Spleen (tissue), 11 donors: ENCODE results near the gene FTO. TPM values are rescaled to one million over a fixed set of nuclear protein-coding genes. Genes with fewer than 3 reads are reported as not detected.

Source experiments
- DNase-seq: peaks from one replicate; pipeline ENCODE4 v3.0.0-alpha.2; 2020
- H3K27ac ChIP-seq, 8 donors: fragments of 200-600 bp; sonication (generic) in 7 of 8; 1 replicate in 4 of 8; 2 replicates in 4 of 8; pipeline versions ENCODE4 v1.5.0 to v1.8.0; 2016 to 2021; ENCODE audit warnings: inconsistent platforms in 4 of 8, mild to moderate bottlenecking in 4 of 8, moderate library complexity in 1 of 8
- H3K27me3 ChIP-seq, 7 donors: fragments of 200-600 bp; sonication (generic) in 6 of 7; replicated peaks in 1 of 7; 1 replicate in 4 of 7; 2 replicates in 3 of 7; pipeline versions ENCODE4 v1.5.0 to v1.8.0; 2016 to 2021; ENCODE audit warnings: inconsistent platforms in 3 of 7, mild to moderate bottlenecking in 1 of 7
- H3K36me3 ChIP-seq, 6 donors: fragments of 200-600 bp; sonication (generic) in 5 of 6; 1 replicate in 4 of 6; 2 replicates in 2 of 6; pipeline versions ENCODE4 v1.5.0 to v1.8.0; 2016 to 2021; ENCODE audit warnings: inconsistent platforms in 2 of 6
- H3K4me1 ChIP-seq, 6 donors: fragments of 200-600 bp; sonication (generic) in 5 of 6; 1 replicate in 3 of 6; 2 replicates in 3 of 6; pipeline versions ENCODE4 v1.5.0 to v1.8.0; 2016 to 2021; ENCODE audit warnings: inconsistent platforms in 3 of 6
- H3K4me3 ChIP-seq, 8 donors: fragments of 200-600 bp; sonication (generic) in 7 of 8; 1 replicate in 4 of 8; 2 replicates in 4 of 8; pipeline versions ENCODE4 v1.5.0 to v1.8.0; 2016 to 2021; ENCODE audit warnings: inconsistent platforms in 4 of 8, mild to moderate bottlenecking in 4 of 8, moderate library complexity in 2 of 8
- H3K9me3 ChIP-seq, 8 donors: fragments of 200-600 bp; sonication (generic) in 7 of 8; 1 replicate in 4 of 8; 2 replicates in 4 of 8; pipeline versions ENCODE4 v1.5.0 to v1.8.0; 2016 to 2021; ENCODE audit warnings: inconsistent platforms in 4 of 8
- POLR2A ChIP-seq, 3 donors: fragments of 450-650 bp; IDR thresholded peaks; one replicate each; pipeline ENCODE4 v1.5.1; 2017; ENCODE audit warnings: antibody characterized with exemption in 3 of 3, mild to moderate bottlenecking in 1 of 3
- POLR2AphosphoS5 ChIP-seq, 3 donors: sonication (generic); formaldehyde crosslinking; IDR thresholded peaks; one replicate each; pipeline ENCODE4 v1.5.1; 2017; ENCODE audit warnings: antibody characterized with exemption in 3 of 3
- WGBS, 5 donors: extraction: QIAGEN DNeasy Blood & Tissue Kit in 3 of 5; methylation state at CpG; one replicate each; pipeline versions ENCODE4 v1.1.5 to v1.1.7; 2013 to 2018; 5-methylcytosine and 5-hydroxymethylcytosine counted together
- intact Hi-C: fragments of 100-400 bp; cut with DNase I; formaldehyde crosslinking; loops from one replicate; pipeline ENCODE4 v1.15.0; 2023; ENCODE audit warnings: low total_unique reads
- polyA plus RNA-seq, 3 donors: library from polyadenylated mRNA; stranded (reverse); fragments of 200-250 nt; gene quantifications; one replicate each; pipeline ENCODE4 v1.2.1, GENCODE V29; 2013
- total RNA-seq, 7 donors: library from RNA; depleted of rRNA in 3 of 7; stranded (reverse); fragments of >200 nt in 3 of 7; fragmentation: NEBNext Ultra II Directional in 4 of 7; extraction: Animal tissue kit (Norgen Biotek cat#: 25700) in 4 of 7; gene quantifications; one replicate each; pipeline versions ENCODE4 v1.1.0 to v1.2.1, GENCODE V29; 2016 to 2021
- TF ChIP-seq, protein P1 (sequence below), 11 experiments: fragments of 200-600 bp in 7 of 11; fragments of 450-650 bp in 4 of 11; sonication (generic) in 4 of 11; IDR thresholded peaks in 8 of 11; conservative IDR thresholded peaks in 3 of 11; 1 replicate in 7 of 11; 2 replicates in 4 of 11; pipeline versions ENCODE4 v1.4.0 to v1.8.0; 2016 to 2021; ENCODE audit warnings: antibody characterized with exemption in 11 of 11, inconsistent platforms in 4 of 11, mild to moderate bottlenecking in 1 of 11
- donor health status: healthy with polysubstance abuse.
- donor health status: DM: no; HTN: no; CAD: no; lungs with moderate emphysema.
- donor health status: DM: no; HTN: no; CAD: no.
- donor health status: Bipolar disorder and iron deficiency.
- donor health status: healthy.
- donor health status: DM: no; HTN: no; CAD: no.
- donor health status: DM: yes; HTN: yes; CAD: no.

Gene FTO
- total and polyA plus RNA-seq, 10 donors = 6.8 to 89.8 (median 68.4) TPM

DNA sequence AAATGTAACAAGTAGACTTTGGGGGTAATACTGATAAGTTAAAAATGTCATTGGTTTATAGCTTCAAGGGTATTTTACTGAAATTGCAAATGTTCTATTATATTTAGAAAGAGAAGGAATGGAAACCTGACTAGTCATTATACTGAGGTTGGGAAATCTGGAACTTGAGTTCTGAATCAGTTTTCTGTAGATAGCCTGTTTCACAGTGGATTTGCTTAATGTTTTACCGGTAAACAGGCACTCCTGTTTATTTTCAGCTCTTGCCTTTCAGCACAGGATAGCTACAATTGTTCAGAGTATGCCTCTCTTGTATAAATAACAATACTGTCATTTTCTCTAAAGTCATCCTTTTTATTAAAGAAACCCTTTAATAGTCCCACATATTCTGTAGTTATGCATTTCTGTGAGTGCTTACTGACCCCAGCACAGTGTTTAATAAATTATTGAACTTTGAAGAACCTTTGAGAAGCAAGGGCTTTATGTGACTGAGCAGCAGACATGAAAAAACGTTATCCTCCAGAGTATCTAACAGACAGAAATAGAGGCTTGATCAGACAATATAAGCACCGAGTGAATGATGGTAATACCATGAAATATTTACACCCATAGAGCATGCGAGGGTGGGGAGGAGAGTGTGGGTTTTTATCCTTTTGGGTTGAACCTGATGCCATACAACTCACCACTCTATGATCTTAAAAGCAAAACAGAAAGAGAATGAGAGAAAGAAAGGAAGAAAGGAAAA, 58.2 kb downstream of the FTO start:
- intact Hi-C loops = no loop called here
- no peaks in the 10 kb centered on the region for H3K27me3 ChIP-seq
- peaks cover 0 to 14% (median 0%) of the 10 kb centered on the region in 6 donors for H3K4me1 ChIP-seq
- no peaks in the 10 kb centered on the region for H3K36me3 ChIP-seq
- no peak overlapping the region for H3K4me3 ChIP-seq
- DNase-seq = no peak
- H3K27ac ChIP-seq = no peak overlapping the region
- TF ChIP-seq, protein P1, sequence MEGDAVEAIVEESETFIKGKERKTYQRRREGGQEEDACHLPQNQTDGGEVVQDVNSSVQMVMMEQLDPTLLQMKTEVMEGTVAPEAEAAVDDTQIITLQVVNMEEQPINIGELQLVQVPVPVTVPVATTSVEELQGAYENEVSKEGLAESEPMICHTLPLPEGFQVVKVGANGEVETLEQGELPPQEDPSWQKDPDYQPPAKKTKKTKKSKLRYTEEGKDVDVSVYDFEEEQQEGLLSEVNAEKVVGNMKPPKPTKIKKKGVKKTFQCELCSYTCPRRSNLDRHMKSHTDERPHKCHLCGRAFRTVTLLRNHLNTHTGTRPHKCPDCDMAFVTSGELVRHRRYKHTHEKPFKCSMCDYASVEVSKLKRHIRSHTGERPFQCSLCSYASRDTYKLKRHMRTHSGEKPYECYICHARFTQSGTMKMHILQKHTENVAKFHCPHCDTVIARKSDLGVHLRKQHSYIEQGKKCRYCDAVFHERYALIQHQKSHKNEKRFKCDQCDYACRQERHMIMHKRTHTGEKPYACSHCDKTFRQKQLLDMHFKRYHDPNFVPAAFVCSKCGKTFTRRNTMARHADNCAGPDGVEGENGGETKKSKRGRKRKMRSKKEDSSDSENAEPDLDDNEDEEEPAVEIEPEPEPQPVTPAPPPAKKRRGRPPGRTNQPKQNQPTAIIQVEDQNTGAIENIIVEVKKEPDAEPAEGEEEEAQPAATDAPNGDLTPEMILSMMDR (IDR thresholded peaks at IDR 0.05 in 8 of 11, conservative IDR thresholded peaks at IDR 0.05 in 3 of 11) = no peak
- TF ChIP-seq POLR2AphosphoS5 (IDR thresholded peaks at IDR 0.05) = no peak
- no peak for TF ChIP-seq POLR2A (IDR thresholded peaks at IDR 0.05)
- peaks cover 0 to 4% (median 0%) of the 10 kb centered on the region in 8 donors for H3K9me3 ChIP-seq
- WGBS, 5 donors = 77 to 91% (median 86%) methylated on average over 4 of the region's 4 CpGs

DNA sequence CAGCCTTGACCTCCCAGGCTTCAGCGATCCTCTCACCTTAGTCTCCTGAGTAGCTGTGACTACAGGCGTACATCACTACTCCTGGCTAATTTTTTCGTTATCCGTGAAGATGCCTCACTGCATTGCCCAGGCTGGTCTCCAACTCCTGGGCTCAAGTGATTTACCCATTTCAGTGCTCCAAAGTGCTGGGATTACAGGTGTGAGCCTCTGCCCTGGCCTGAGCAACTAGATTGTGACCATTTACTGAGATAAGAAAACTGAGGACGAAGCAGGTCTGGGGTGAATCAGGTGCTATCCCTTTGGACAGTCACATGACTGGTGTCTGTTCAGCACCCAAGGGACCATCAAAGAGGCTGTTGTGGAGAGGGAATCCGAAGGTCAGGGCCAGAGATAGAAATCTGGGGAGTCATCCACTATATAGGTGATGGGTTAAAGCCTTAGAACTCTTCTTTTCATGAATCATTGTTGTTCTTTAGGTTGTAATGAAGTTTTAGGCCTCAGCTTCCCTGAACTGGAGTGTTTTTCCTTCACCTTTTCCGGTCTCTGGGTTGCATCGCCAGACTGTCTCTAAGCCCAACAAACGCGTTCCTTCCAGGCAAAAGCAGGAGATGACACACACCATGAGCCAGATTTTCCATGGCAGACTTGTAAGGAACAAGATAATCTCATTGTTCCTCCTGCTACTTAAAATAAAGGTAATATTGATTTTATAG, 62.5 kb downstream of the FTO start:
- no peak for TF ChIP-seq POLR2A (IDR thresholded peaks at IDR 0.05)
- no peak for TF ChIP-seq POLR2AphosphoS5 (IDR thresholded peaks at IDR 0.05)
- TF ChIP-seq, protein P1 (IDR thresholded peaks at IDR 0.05 in 8 of 11, conservative IDR thresholded peaks at IDR 0.05 in 3 of 11) = no peak

DNA sequence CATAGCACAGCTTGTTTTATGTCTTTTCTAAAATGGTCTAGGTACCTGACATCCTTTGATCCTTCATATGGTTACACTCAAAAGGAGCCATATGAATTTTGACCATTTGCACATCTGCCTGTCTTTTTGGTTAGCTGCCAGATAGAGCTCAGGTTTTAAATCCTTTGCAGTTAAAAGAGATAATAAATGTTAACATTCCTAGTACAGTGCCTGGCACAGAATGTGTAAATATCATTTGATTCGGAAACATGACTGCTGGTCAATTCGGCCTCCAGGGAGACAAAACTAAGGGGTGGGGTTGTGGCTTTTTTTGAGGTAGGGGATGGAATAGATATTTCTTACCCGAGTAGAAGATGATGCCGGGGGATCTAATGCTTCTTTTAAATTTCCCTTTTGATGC, 64.2 kb downstream of the FTO start:
- TF ChIP-seq, protein P1 (IDR thresholded peaks at IDR 0.05 in 8 of 11, conservative IDR thresholded peaks at IDR 0.05 in 3 of 11) = no peak
- TF ChIP-seq POLR2AphosphoS5 (IDR thresholded peaks at IDR 0.05) (no peak), POLR2A (IDR thresholded peaks at IDR 0.05) (no peak)
- Histone ChIP-seq H3K4me3 (no peak overlapping the region), H3K4me1 (peaks cover 0 to 37% (median 26%) of the 10 kb centered on the region in 6 donors), H3K27me3 (no peaks in the 10 kb centered on the region), H3K36me3 (no peaks in the 10 kb centered on the region), H3K9me3 (no peaks in the 10 kb centered on the region), H3K27ac (no peak overlapping the region)
- intact Hi-C loops = no loop called here
- 90 to 95% (median 93%) methylated on average over 4 of the region's 4 CpGs for WGBS, 5 donors
- DNase-seq = no peak

More for the DNA sequence above, 62.5 kb downstream of the FTO start:
- H3K27ac ChIP-seq = no peak overlapping the region
- 88 to 93% (median 91%) methylated on average over 10 of the region's 10 CpGs for WGBS, 5 donors
- H3K9me3 ChIP-seq = no peaks in the 10 kb centered on the region
- H3K4me1 ChIP-seq = peaks cover 0 to 34% (median 12%) of the 10 kb centered on the region in 6 donors
- H3K36me3 ChIP-seq = no peaks in the 10 kb centered on the region
- no peak for DNase-seq
- no peaks in the 10 kb centered on the region for H3K27me3 ChIP-seq
- no peak overlapping the region for H3K4me3 ChIP-seq
- intact Hi-C loops = no loop called here

DNA sequence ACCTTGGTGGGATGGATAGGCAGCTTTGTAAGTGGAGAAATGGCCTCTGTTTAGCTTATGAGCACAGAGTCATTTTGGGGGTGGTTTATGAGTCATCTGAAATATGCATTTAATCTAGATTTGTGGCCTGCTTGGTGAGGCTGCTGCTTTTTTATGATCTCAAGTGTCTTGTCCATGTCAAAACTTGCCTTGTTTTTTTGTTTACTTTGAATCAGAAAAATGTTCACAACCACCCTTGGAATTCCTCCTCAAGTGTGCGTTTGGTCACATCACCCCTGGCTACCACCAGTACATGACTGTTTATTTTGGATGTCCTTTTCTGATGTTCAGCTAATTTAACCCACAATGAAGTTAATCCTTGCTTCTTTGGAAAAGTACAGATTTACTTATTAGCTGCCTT, 64.6 kb downstream of the FTO start:
- H3K36me3 ChIP-seq = no peaks in the 10 kb centered on the region
- no peaks in the 10 kb centered on the region for H3K27me3 ChIP-seq
- H3K4me1 ChIP-seq = peaks cover 0 to 41% (median 30%) of the 10 kb centered on the region in 6 donors
- 63 to 90% (median 82%) methylated on average over 1 of the region's 1 CpG for WGBS, 5 donors
- intact Hi-C loops = no loop called here
- DNase-seq = no peak
- no peaks in the 10 kb centered on the region for H3K9me3 ChIP-seq
- H3K27ac ChIP-seq = no peak overlapping the region
- H3K4me3 ChIP-seq = no peak overlapping the region
- TF ChIP-seq POLR2AphosphoS5 (IDR thresholded peaks at IDR 0.05) = no peak
- TF ChIP-seq, protein P1 (IDR thresholded peaks at IDR 0.05 in 8 of 11, conservative IDR thresholded peaks at IDR 0.05 in 3 of 11) = no peak
- TF ChIP-seq POLR2A (IDR thresholded peaks at IDR 0.05) = no peak
